HepG2 (cell line): ENCODE data around the gene MAPK11. TPM values are rescaled to one million over a fixed set of nuclear protein-coding genes. Genes with fewer than 3 reads are reported as not detected.

ENCODE experiments used
- ATAC-seq: fragments of 200-7000 bp; cut with Tn5 transposase; 3 replicates; pipeline ENCODE4 v1.9.1; 2020; ENCODE audit warnings: mild to moderate bottlenecking, moderate library complexity
- BruUV-seq: library from RNA; stranded (reverse); fragments of 400-500 nt; replicated peaks from 2 replicates; lab custom pipeline; 2021; lab: Mats Ljungman, UMichigan
- CTCF ChIA-PET: fragments of 300-600 bp; formaldehyde crosslinking; extraction: SDS; loops from one replicate; lab custom pipeline; 2021; ENCODE audit warnings: low total read pairs, inconsistent platforms, low intra/inter-chr PET ratio; lab: Yijun Ruan, JAX
- POLR2A ChIA-PET: fragments of 350-600 bp; sonication (Branson Sonifier 250); formaldehyde crosslinking; loops from one replicate; lab custom pipeline; 2020; ENCODE audit warnings: antibody characterized with exemption, inconsistent platforms; lab: Yijun Ruan, JAX
- DNase-seq: peaks from one replicate; pipeline ENCODE4 v3.0.0-alpha.2; 2015; ENCODE audit warnings: low spot score
- FAIRE-seq: peaks from 3 replicates; lab custom pipeline; 2011; peaks lifted over from hg19 to GRCh38; lab: Jason Lieb, UNC
- H2AFZ ChIP-seq: one replicate; pipeline ENCODE4 v1.6.1; 2011; ENCODE audit warnings: low read length, inconsistent platforms
- H3K27ac ChIP-seq: fragments of 300-600 bp; 3 replicates; pipeline ENCODE4 v1.8.0; 2011; ENCODE audit warnings: mixed run types, mild to moderate bottlenecking, mixed read lengths, low read length, inconsistent platforms; ENCODE audit not compliant: insufficient read depth; ENCODE audit errors: extremely low read length
- H3K27me3 ChIP-seq, 2 experiments: fragments of 200-600 bp in 1 of 2; 2 replicates in 1 of 2; 3 replicates in 1 of 2; pipeline versions ENCODE4 v1.6.0 to v1.8.0; 2011; ENCODE audit warnings: low read length in 2 of 2, mild to moderate bottlenecking in 2 of 2, moderate library complexity in 2 of 2, inconsistent platforms in 1 of 2; ENCODE audit not compliant: insufficient read depth in 2 of 2, control insufficient read depth in 1 of 2
- H3K36me3 ChIP-seq, 2 experiments: fragments of 200-600 bp in 1 of 2; replicated peaks in 1 of 2; 2 replicates in 1 of 2; 3 replicates in 1 of 2; pipeline versions ENCODE4 v1.5.1 to v1.8.0; 2011; ENCODE audit warnings: low read length in 2 of 2, inconsistent platforms in 1 of 2; ENCODE audit not compliant: insufficient read depth in 2 of 2, control insufficient read depth in 1 of 2
- H3K4me1 ChIP-seq: 2 replicates; pipeline ENCODE4 v1.5.1; 2012; ENCODE audit warnings: low read length, inconsistent platforms; ENCODE audit not compliant: insufficient read depth
- H3K4me2 ChIP-seq: 2 replicates; pipeline ENCODE4 v1.6.0; 2011; ENCODE audit warnings: low read depth, low read length, inconsistent platforms
- H3K4me3 ChIP-seq, 3 experiments: fragments of 200-600 bp in 1 of 3; sonication (generic), shearing (Covaris generic) in 1 of 3; replicated peaks in 1 of 3; 2 replicates each; pipeline ENCODE4 v1.5.1; 2011 to 2016; ENCODE audit warnings: low read length in 3 of 3, inconsistent platforms in 2 of 3, low read depth in 2 of 3, mild to moderate bottlenecking in 2 of 3, control low read depth in 1 of 3, mixed read lengths in 1 of 3; ENCODE audit not compliant: insufficient read depth in 1 of 3
- H3K79me2 ChIP-seq: one replicate; pipeline ENCODE4 v1.6.1; 2011; ENCODE audit warnings: low read length, inconsistent platforms; ENCODE audit not compliant: insufficient read depth
- H3K9ac ChIP-seq: 2 replicates; pipeline ENCODE4 v1.6.0; 2011; ENCODE audit warnings: mild to moderate bottlenecking, low read depth, low read length, inconsistent platforms; ENCODE audit not compliant: insufficient read depth
- H3K9me3 ChIP-seq: 2 replicates; pipeline ENCODE4 v1.5.1; 2012; ENCODE audit warnings: mild to moderate bottlenecking, low read length
- H4K20me1 ChIP-seq: 2 replicates; pipeline ENCODE4 v1.6.0; 2011; ENCODE audit warnings: inconsistent platforms, mild to moderate bottlenecking, low read length, moderate library complexity; ENCODE audit not compliant: insufficient read depth
- AGO2 ChIP-seq: fragments of 200-400 bp; formaldehyde crosslinking; optimal IDR thresholded peaks from 2 replicates; pipeline ENCODE3; 2017; ENCODE audit warnings: mild to moderate bottlenecking, low read depth, low read length, moderate library complexity
- SNAI1 ChIP-seq: sonication (generic); formaldehyde crosslinking; IDR thresholded peaks from 2 replicates; pipeline ENCODE4 v1.5.0; 2020; ENCODE audit warnings: mild to moderate bottlenecking, missing genetic modification reagents, borderline replicate concordance
- ZBTB40 ChIP-seq, 2 experiments: fragments of 450-650 bp in 1 of 2; sonication (generic) in 1 of 2; formaldehyde crosslinking in 1 of 2; IDR thresholded peaks; 2 replicates each; pipeline versions ENCODE4 v1.6.1 to v1.8.0; 2016 to 2022; ENCODE audit warnings: antibody characterized with exemption in 1 of 2, mild to moderate bottlenecking in 1 of 2, missing genetic modification reagents in 1 of 2
- WGBS: methylation state at CpG from one replicate; pipeline ENCODE4 v1.1.6; 2017; ENCODE audit warnings: low lambda C conversion rate; 5-methylcytosine and 5-hydroxymethylcytosine counted together
- in situ Hi-C: cut with HindIII; loops from 2 replicates; pipeline ENCODE4 v1.10.0; 2017; ENCODE audit warnings: low pct_unique_long_range_greater_than_20kb; ENCODE audit not compliant: extremely low pct_ligation_motif_present
- intact Hi-C: fragments of 100-400 bp; cut with micrococcal nuclease; formaldehyde crosslinking; loops from one replicate; pipeline ENCODE4 v1.10.0; 2022; ENCODE audit not compliant: unreplicated experiment
- polyA plus RNA-seq, 8 experiments: library from polyadenylated mRNA; depleted of rRNA in 3 of 8; stranded (reverse) in 7 of 8; unstranded in 1 of 8; fragments of >200 nt; fragmentation: Illumina TruSeq in 4 of 8; extraction: Trizol in 4 of 8; gene quantifications; 2 replicates each; pipeline versions ENCODE4 v1.2.1 to v1.2.3, GENCODE V29; 2011 to 2016; ENCODE audit warnings: low read depth in 4 of 8, missing spikeins in 1 of 8, mixed read lengths in 1 of 8; ENCODE audit not compliant: insufficient read depth in 1 of 8
- total RNA-seq, 5 experiments: library from RNA; depleted of rRNA; stranded (reverse); fragments of >200 nt; fragmentation: Illumina TruSeq; extraction: Trizol; gene quantifications; 2 replicates each; pipeline ENCODE4 v1.2.3, GENCODE V29; 2016; ENCODE audit warnings: low read depth in 1 of 5

MAPK11 gene
- total and polyA plus RNA-seq, 2 of the 13 experiments (the other 11 are each of a cell fraction or from before 2014, with no cell fraction given) = 0.15 to 0.17 TPM

GRCh38 chr22:50247748-50248147 is 22.4 kb downstream of the MAPK11 start:
- no peaks in the 10 kb centered on the region; a peak in 1 of 5 replicates for H3K27me3 ChIP-seq
- DNase-seq (no peak), FAIRE-seq (no peak), ATAC-seq (no peak)
- BruUV-seq = no TSS peak
- H3K36me3 ChIP-seq = peaks cover 2 to 9% of the 10 kb centered on the region in 2 experiments; a peak in 2 of 5 replicates
- CTCF ChIA-PET = no interaction called here
- H3K79me2 ChIP-seq = peaks cover 26% of the 10 kb centered on the region
- intact Hi-C loops = no loop called here
- no peak overlapping the region for H3K4me2 ChIP-seq
- no peaks in the 10 kb centered on the region for H3K9me3 ChIP-seq
- no peak overlapping the region for H2AFZ ChIP-seq
- POLR2A ChIA-PET = no interaction called here
- H3K4me1 ChIP-seq = peaks cover 49% of the 10 kb centered on the region
- no peak overlapping the region for H3K27ac ChIP-seq
- H3K9ac ChIP-seq = no peak overlapping the region
- no peak overlapping the region for H3K4me3 ChIP-seq
- H4K20me1 ChIP-seq = peaks cover 7% of the 10 kb centered on the region; the same call in 1 of the 2 replicates
- 91% methylated on average over 14 of the region's 16 CpGs for WGBS
- TF ChIP-seq SNAI1 (CRISPR knock-in tag) (no peak), ZBTB40 (IDR thresholded peaks at IDR 0.05) (no peak), ZBTB40 (CRISPR knock-in tag; IDR thresholded peaks at IDR 0.05) (0 out of 2 replicates have a peak, but pooled peaks have one; percentile 9), AGO2 (peak; percentile 85)
- in situ Hi-C loops = no loop called here
